Cortex of kidney (tissue), 1 donor: Measurements from ENCODE around the gene FGF19.

Experiments
- DNase-seq: peaks from one replicate; lab custom pipeline; 2025; lab: John Stamatoyannopoulos, UW

The FGF19 gene

DNA sequence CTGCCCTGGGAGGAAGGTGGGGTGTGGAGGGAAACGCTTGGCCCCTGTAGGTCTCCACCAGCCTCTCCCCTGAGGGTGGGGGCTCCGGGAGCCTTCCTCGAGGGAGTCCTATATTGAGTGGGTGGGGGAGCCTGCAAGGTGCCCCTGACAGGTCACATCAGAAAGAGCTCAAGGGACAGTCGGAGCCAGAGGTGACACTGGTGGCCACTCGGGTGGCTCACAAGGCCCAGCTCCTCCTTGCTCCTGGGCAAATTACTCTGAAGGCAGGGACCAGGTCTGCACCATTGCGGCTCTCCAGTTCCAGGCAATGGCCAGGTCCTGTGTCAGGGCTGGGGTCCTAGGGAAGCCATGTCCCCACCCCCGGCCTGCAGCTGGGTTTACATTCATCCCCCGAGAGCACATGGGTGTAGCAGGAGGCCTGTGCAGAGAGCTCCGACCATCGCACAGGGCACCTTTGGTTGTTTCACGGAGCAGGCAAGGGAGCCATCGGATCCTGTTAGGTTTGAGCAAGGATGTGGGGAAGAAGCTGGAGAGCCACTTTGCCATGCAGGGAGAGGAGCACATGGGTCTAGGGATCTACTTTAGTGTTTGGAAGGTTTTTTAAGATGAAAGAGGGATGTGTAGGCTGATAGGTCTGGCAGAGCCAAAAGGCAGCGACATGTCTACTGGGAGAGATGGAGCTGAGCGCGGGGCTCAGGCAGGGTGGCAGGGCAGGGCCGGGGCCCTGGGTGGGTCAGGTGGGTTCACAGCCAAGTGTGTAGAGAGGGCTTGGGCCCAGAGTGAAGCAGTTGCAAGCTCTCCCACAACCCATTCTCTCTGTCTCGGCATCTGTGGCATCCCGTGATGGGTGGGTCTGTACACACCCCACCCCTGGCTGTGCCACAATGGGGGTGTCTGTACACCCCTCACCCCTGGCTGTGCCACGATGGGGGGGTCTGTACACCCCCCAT, 48.1 kb downstream of the FGF19 start:
- no peak for DNase-seq

DNA sequence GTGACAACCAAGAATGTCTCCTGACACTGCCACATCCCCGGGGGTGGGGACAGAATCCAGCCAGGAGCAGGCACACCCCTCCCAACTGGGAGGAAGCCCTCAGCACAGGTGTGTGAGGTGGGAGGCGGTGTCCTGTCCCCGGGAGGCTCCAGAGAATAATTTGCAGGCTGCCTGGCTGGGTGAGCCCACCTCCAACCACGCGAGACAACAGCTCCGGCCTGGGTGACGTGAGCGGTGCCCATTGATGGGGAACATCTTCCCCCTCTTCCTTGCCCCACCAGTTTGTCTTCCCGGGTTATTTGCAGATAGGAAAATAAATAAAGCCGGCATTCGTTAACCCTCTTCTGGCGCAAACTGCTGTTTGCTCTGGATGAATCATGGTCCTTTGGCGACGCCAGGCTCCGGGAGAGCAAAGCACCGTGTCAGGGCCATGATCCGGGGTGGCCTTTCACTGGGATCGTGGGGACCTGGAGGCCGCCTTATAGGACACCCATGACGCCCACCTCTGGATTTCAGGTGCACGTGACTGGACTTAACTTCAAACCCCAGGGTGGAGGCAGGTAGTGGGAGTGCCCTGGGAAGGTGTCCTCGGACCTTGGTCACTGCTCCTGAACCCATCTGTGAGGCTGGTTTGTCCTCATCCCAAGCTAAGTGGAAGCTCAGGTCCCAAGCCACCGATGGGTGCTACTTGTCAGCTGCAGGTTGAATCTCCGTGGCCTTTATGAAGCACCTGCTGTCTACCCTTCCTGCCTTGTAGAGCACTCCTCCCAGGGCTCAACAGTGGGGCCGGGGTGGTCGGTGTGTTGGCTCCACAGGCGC, 49.0 kb downstream of the FGF19 start:
- no peak for DNase-seq

GRCh38 chr11:69654001-69654659, 49.7 kb downstream of the FGF19 start:
- DNase-seq: no peak

- no peak for DNase-seq
These were observed 50.3 kb downstream of the FGF19 start for GRCh38 chr11:69653406-69653960.

- DNase-seq: no peak
These were observed 50.8 kb downstream of the FGF19 start for GRCh38 chr11:69652999-69653398.

DNA sequence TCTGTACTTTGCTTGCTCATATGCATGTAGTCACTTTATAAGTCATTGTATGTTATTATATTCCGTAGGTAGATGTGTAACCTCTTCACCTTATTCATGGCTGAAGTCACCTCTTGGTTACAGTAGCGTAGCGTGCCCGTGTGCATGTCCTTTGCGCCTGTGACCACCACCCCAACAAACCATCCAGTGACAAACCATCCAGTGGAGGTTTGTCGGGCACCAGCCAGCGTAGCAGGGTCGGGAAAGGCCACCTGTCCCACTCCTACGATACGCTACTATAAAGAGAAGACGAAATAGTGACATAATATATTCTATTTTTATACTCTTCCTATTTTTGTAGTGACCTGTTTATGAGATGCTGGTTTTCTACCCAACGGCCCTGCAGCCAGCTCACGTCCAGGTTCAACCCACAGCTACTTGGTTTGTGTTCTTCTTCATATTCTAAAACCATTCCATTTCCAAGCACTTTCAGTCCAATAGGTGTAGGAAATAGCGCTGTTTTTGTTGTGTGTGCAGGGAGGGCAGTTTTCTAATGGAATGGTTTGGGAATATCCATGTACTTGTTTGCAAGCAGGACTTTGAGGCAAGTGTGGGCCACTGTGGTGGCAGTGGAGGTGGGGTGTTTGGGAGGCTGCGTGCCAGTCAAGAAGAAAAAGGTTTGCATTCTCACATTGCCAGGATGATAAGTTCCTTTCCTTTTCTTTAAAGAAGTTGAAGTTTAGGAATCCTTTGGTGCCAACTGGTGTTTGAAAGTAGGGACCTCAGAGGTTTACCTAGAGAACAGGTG, 51.8 kb downstream of the FGF19 start:
- no peak for DNase-seq

GRCh38 chr11:69650832-69651344, 52.9 kb downstream of the FGF19 start:
- DNase-seq: no peak

GRCh38 chr11:69650081-69650831, 53.6 kb downstream of the FGF19 start:
- DNase-seq: no peak

DNA sequence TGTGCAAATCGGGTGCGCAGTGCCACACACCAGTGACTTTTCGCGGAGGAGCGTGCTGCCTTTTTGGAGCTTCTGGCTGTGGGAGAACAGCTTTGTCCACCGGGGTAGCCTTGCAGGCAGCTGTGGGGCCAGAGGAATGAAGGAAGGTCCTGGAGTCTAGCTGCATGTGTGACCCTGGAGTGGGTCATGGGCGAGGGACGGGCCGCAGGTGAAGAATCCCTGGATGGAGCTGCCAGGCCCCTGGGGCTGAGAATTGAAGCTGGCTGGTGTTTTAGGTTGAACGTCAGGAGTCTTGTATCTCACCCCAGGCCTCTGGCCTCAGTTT, 54.3 kb downstream of the FGF19 start:
- no peak for DNase-seq

DNA sequence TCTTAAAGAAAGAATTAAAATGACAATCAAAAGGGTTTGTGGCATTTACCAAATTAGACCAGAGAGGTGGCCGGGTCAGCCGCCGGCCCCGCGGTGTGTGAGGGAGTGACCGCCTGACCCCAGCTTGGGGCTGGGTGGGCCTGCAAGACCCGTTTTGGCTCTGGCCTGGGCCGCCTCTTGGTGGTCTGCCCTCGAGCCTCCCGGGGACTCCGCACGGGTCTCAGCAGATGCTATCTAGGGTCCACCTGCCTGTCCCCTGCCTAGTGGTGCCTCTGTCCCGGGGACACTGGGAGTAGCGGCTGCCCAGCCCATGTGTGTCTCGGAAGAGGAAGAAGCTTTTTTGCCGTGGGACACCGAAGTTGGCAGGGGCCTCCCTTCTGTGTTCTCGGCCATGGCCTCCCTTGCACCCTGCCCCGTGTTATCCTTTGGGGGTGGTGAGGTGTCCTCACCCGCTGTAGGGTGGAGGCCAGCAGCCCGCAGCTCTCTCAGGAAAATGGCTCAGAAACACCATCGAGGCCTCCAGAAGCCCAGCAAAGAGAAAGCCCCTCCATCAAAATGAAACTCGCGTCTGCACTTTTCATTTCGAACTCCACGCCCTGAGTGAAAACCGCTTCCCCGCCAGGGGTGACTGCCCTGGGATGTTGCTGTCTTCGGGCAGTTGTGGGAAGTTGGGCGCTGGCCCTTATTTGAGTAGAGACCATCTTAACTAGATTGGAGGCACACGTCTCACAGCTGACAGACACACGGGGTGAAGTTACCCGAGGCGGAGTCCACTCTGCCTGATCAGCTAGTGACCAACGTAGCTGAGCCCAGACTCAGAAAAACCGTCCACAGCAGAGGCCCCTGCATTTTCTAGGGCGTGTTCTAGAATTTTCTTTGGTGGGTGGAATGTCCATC, 54.9 kb downstream of the FGF19 start:
- DNase-seq: no peak
